Measurements from ENCODE around the gene HAPLN1.

HAPLN1 gene

GRCh38 chr5:83641946-83642345 lies 78.7 kb downstream of the HAPLN1 start:
- no peak for DNase-seq (ENCODE audit: low read depth in 2 of 2)

GRCh38 chr5:83639911-83640310 lies 80.7 kb downstream of the HAPLN1 start:
- DNase-seq (ENCODE audit: low read depth in 2 of 2) = no peak

GRCh38 chr5:83636156-83636555 lies 84.5 kb downstream of the HAPLN1 start:
- DNase-seq (ENCODE audit: low read depth in 2 of 2) = no peak

GRCh38 chr5:83633285-83633684 lies 87.4 kb downstream of the HAPLN1 start:
- no peak for DNase-seq (ENCODE audit: low read depth in 2 of 2)

GRCh38 chr5:83632874-83633273 lies 87.8 kb downstream of the HAPLN1 start:
- DNase-seq (ENCODE audit: low read depth in 2 of 2) = no peak

- DNase-seq (ENCODE audit: low read depth in 2 of 2) = no peak
Measured at GRCh38 chr5:83628360-83628759, 92.3 kb downstream of the HAPLN1 start.

- no peak for DNase-seq (ENCODE audit: low read depth in 2 of 2)
Measured at GRCh38 chr5:83614841-83615240, 105.8 kb downstream of the HAPLN1 start.

- DNase-seq (ENCODE audit: low read depth in 2 of 2) = no peak
Measured at GRCh38 chr5:83608122-83608521, 112.5 kb downstream of the HAPLN1 start.

GRCh38 chr5:83595217-83595616 lies 125.4 kb downstream of the HAPLN1 start:
- DNase-seq (ENCODE audit: low read depth in 2 of 2) = no peak

- no peak for DNase-seq (ENCODE audit: low read depth in 2 of 2)
Measured at GRCh38 chr5:83590966-83591365, 129.7 kb downstream of the HAPLN1 start.

GRCh38 chr5:83589786-83590185 lies 130.9 kb downstream of the HAPLN1 start:
- DNase-seq (ENCODE audit: low read depth in 2 of 2) = no peak

Data from stimulated activated CD4-positive, alpha-beta T cell treated with anti-CD3 and anti-CD28 coated beads, Interleukin-12 subunit alpha, Interleukin-12 subunit beta, amount 100 ng/mL, for 24 hours (primary cell).